H1 (cell line): ENCODE measurements around the gene HOMER3. TPM values are rescaled to one million over a fixed set of nuclear protein-coding genes. Genes with fewer than 3 reads are reported as not detected.

ENCODE experiments used
- PHF8 ChIP-seq: fragments of 200-600 bp; sonication (generic); conservative IDR thresholded peaks from 2 replicates; pipeline ENCODE4 v1.7.1; 2012; ENCODE audit warnings: low read depth, mild to moderate bottlenecking, inconsistent platforms, low read length, moderate library complexity
- polyA plus RNA-seq, 7 experiments: library from polyadenylated mRNA; depleted of rRNA in 3 of 7; stranded (reverse) in 5 of 7; unstranded in 2 of 7; fragments of >200 nt in 5 of 7; fragments of 200-250 nt in 2 of 7; gene quantifications; 1 replicate in 5 of 7; 2 replicates in 1 of 7; 4 replicates in 1 of 7; pipeline versions ENCODE4 v1.2.1 to v1.2.3, GENCODE V29; 2011 to 2013; ENCODE audit warnings: missing spikeins in 2 of 7, mixed read lengths in 2 of 7
- total RNA-seq: library from RNA; stranded (reverse); fragmentation: NEBNext Ultra II Directional; extraction: Animal tissue kit (Norgen Biotek cat#: 25700); gene quantifications from 2 replicates; pipeline ENCODE4 v1.2.1, GENCODE V29; 2021

Gene HOMER3
- total and polyA plus RNA-seq, 2 of the 8 experiments (the other 6 are each of a cell fraction or from before 2014, with no cell fraction given): 28.3 to 41.6 TPM

DNA sequence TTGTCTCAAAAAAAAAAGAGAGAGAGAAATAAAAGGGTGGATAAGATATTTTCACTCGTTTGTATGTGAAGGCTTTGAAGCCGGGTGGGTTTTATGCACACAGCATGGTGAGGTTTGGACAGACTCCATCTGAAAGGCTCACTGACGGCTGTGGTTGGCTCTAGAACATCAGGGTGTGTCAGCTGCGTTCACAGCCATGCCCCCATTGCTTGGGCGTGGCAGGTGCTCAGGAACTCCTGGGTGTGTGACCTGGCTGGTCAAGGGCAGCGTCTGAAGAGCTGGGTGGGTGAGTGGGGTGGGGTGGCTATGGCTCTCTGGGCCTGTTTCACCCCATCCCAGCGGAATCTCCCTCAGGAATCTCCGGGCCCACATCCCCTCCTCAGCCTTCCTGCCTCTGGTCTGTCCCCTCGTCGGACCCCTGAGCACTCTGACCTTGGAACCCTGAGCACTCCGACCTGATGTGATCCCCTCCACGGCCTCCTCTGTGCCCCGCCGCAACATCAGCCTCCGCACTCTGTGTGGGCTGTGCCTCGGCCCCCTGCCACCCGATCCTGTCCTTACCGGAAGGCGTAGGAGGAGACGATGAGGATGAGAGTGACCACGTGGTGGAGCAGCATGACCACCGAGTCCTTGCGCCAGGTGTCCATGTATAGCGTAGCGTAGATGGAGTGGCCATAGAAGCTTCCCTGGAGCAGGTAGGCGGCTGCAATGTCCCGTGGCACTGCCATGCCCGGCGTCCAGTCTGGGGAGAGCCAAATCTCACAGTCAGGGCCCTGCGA is 57.3 kb downstream of the HOMER3 start (continued):
- TF ChIP-seq PHF8: no peak
